ENCODE data around the gene CLEC17A. TPM values are rescaled to one million over a fixed set of nuclear protein-coding genes. Genes with fewer than 3 reads are reported as not detected.

CLEC17A gene
- total and polyA plus RNA-seq, 2 of the 8 experiments (the other 6 are each of a cell fraction or from before 2014, with no cell fraction given), result not detected

GRCh38 chr19:14619404-14619803, 36.5 kb downstream of the CLEC17A start:
- H2BK20ac ChIP-seq (ENCODE audit: low read length), result no peak overlapping the region
- DNase-seq (ENCODE audit: low read depth in 1 of 2, low spot score in 2 of 2) (no peak), FAIRE-seq (no peak)
- no peak overlapping the region for H3K4me2 ChIP-seq (ENCODE audit: insufficient read depth in 1 of 2, low read depth in 2 of 2, low read length in 2 of 2)
- no peak overlapping the region for H2BK15ac ChIP-seq (ENCODE audit: low read length)
- H2BK5ac ChIP-seq (ENCODE audit: low read depth, low read length), result no peak overlapping the region
- H3K18ac ChIP-seq (ENCODE audit: extremely low read depth, low read length), result no peak overlapping the region
- no peak overlapping the region for H4K5ac ChIP-seq (ENCODE audit: insufficient read length, low read depth, low read length)
- ChIA-PET POLR2A (ENCODE audit: partially characterized antibody) (no interaction called here), CTCF (ENCODE audit: partially characterized antibody) (interaction anchor here (1.8 kb wide), 1 partner anchor 67 kb away, joined by 3 read pairs; no protein-coding TSS in a partner anchor)
- no peak overlapping the region for H2AFZ ChIP-seq (ENCODE audit: low read length)
- no peak overlapping the region for H4K8ac ChIP-seq (ENCODE audit: extremely low read depth, insufficient read depth, low read length)
- H3K56ac ChIP-seq (replicated peaks; ENCODE audit: insufficient read length, low read depth, low read length), result no peak overlapping the region
- no peaks in the 10 kb centered on the region for H3K79me1 ChIP-seq (ENCODE audit: low read depth, low read length)
- no peaks in the 10 kb centered on the region for H3K23me2 ChIP-seq (ENCODE audit: low read depth, low read length)
- no peak overlapping the region for H2BK120ac ChIP-seq (replicated peaks; ENCODE audit: low read depth, low read length)
- H3K27me3 ChIP-seq (replicated peaks in 1 of 4; ENCODE audit: control insufficient read depth in 3 of 4, extremely low read depth in 1 of 4, insufficient read depth in 3 of 4, low read length in 3 of 4), result no peaks in the 10 kb centered on the region
- H3K9me3 ChIP-seq (ENCODE audit: insufficient read depth in 2 of 2, low read depth in 1 of 2, low read length in 1 of 2), result peaks cover 34 to 42% of the 10 kb centered on the region in 2 experiments
- H4K91ac ChIP-seq (replicated peaks; ENCODE audit: insufficient read length, low read length), result no peak overlapping the region
- no peak overlapping the region for H3K9ac ChIP-seq (replicated peaks in 1 of 4; ENCODE audit: extremely low read depth in 1 of 4, low read depth in 3 of 4, low read length in 3 of 4)
- H3K79me2 ChIP-seq (ENCODE audit: control insufficient read depth in 1 of 2, insufficient read depth in 2 of 2, low read length in 2 of 2), result no peaks in the 10 kb centered on the region
- H2AK5ac ChIP-seq (ENCODE audit: low read depth, low read length), result no peak overlapping the region
- no peak overlapping the region for H3K4ac ChIP-seq (replicated peaks; ENCODE audit: insufficient read length, low read depth, low read length)
- H3K14ac ChIP-seq (ENCODE audit: insufficient read length), result no peak overlapping the region
- H2BK12ac ChIP-seq (ENCODE audit: low read depth, low read length), result no peak overlapping the region
- H3K4me3 ChIP-seq (ENCODE audit: extremely low read depth in 1 of 4, insufficient read depth in 2 of 4, low read depth in 3 of 4, low read length in 4 of 4), result no peak overlapping the region
- H3K4me1 ChIP-seq (replicated peaks in 1 of 4; ENCODE audit: control insufficient read depth in 3 of 4, insufficient read depth in 4 of 4, low read length in 3 of 4), result no peaks in the 10 kb centered on the region
- no peaks in the 10 kb centered on the region for H3K36me3 ChIP-seq (ENCODE audit: control insufficient read depth in 2 of 4, insufficient read depth in 4 of 4, low read length in 3 of 4)
- no peak overlapping the region for H3K23ac ChIP-seq (ENCODE audit: insufficient read length)
- no peaks in the 10 kb centered on the region for H4K20me1 ChIP-seq (replicated peaks in 1 of 2; ENCODE audit: control insufficient read depth in 1 of 2, insufficient read depth in 2 of 2, low read length in 2 of 2)
- H3K27ac ChIP-seq (ENCODE audit: low read depth, low read length), result no peak overlapping the region
- TF ChIP-seq USF2 (IDR thresholded peaks at IDR 0.05; ENCODE audit: low read length) (no peak), NRF1 (IDR thresholded peaks at IDR 0.05; ENCODE audit: low read depth, low read length) (no peak), HDAC6 (IDR thresholded peaks at IDR 0.05; ENCODE audit: low read depth, low read length) (no peak), CBX8 (IDR thresholded peaks at IDR 0.05; ENCODE audit: borderline replicate concordance, low read depth, low read length) (no peak), SRF (IDR thresholded peaks at IDR 0.05; ENCODE audit: low read depth, low read length) (no peak), ZNF274 (IDR thresholded peaks at IDR 0.05; ENCODE audit: borderline replicate concordance, extremely low read depth, low read length) (no peak), BCL11A (IDR thresholded peaks at IDR 0.05; ENCODE audit: low read depth in 2 of 2, low read length in 2 of 2) (no peak), HDAC2 (IDR thresholded peaks at IDR 0.05; ENCODE audit: borderline replicate concordance in 1 of 2, low read depth in 2 of 2, low read length in 2 of 2) (no peak), SIRT6 (IDR thresholded peaks at IDR 0.05; ENCODE audit: low read length) (no peak)
- TF ChIP-seq, protein P1, sequence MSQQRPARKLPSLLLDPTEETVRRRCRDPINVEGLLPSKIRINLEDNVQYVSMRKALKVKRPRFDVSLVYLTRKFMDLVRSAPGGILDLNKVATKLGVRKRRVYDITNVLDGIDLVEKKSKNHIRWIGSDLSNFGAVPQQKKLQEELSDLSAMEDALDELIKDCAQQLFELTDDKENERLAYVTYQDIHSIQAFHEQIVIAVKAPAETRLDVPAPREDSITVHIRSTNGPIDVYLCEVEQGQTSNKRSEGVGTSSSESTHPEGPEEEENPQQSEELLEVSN (IDR thresholded peaks at IDR 0.05), result no peak
- TF ChIP-seq, protein P2, sequence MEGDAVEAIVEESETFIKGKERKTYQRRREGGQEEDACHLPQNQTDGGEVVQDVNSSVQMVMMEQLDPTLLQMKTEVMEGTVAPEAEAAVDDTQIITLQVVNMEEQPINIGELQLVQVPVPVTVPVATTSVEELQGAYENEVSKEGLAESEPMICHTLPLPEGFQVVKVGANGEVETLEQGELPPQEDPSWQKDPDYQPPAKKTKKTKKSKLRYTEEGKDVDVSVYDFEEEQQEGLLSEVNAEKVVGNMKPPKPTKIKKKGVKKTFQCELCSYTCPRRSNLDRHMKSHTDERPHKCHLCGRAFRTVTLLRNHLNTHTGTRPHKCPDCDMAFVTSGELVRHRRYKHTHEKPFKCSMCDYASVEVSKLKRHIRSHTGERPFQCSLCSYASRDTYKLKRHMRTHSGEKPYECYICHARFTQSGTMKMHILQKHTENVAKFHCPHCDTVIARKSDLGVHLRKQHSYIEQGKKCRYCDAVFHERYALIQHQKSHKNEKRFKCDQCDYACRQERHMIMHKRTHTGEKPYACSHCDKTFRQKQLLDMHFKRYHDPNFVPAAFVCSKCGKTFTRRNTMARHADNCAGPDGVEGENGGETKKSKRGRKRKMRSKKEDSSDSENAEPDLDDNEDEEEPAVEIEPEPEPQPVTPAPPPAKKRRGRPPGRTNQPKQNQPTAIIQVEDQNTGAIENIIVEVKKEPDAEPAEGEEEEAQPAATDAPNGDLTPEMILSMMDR (IDR thresholded peaks at IDR 0.05; ENCODE audit: control extremely low read depth in 1 of 3, insufficient read depth in 1 of 3, low read depth in 1 of 3, low read length in 3 of 3), result no peak
